ENCODE results near the gene RXRA.

The RXRA gene

GRCh38 chr9:134485653-134486052 lies 159.4 kb downstream of the RXRA start:
- ChIA-PET POLR2A (no interaction called here), CTCF (no interaction called here)
- DNase-seq (ENCODE audit: extremely low spot score) = no peak
- TF ChIP-seq FOXA1 (IDR thresholded peaks at IDR 0.05) (no peak), NFRKB (IDR thresholded peaks at IDR 0.05) (no peak), PKNOX1 (IDR thresholded peaks at IDR 0.05) (no peak), LEF1 (IDR thresholded peaks at IDR 0.05; ENCODE audit: borderline replicate concordance) (no peak)

GRCh38 chr9:134486143-134486591 lies 159.9 kb downstream of the RXRA start:
- DNase-seq (ENCODE audit: extremely low spot score) = no peak
- ChIA-PET POLR2A (no interaction called here), CTCF (no interaction called here)
- TF ChIP-seq FOXA1 (IDR thresholded peaks at IDR 0.05) = no peak
- TF ChIP-seq NFRKB (IDR thresholded peaks at IDR 0.05) = no peak
- no peak for TF ChIP-seq FOXM1 (IDR thresholded peaks at IDR 0.05; ENCODE audit: borderline replicate concordance)
- no peak for TF ChIP-seq SUZ12 (IDR thresholded peaks at IDR 0.05)
- TF ChIP-seq BHLHE40 (IDR thresholded peaks at IDR 0.05; ENCODE audit: borderline replicate concordance) = no peak
- no peak for TF ChIP-seq ARNT (IDR thresholded peaks at IDR 0.05)

DNA sequence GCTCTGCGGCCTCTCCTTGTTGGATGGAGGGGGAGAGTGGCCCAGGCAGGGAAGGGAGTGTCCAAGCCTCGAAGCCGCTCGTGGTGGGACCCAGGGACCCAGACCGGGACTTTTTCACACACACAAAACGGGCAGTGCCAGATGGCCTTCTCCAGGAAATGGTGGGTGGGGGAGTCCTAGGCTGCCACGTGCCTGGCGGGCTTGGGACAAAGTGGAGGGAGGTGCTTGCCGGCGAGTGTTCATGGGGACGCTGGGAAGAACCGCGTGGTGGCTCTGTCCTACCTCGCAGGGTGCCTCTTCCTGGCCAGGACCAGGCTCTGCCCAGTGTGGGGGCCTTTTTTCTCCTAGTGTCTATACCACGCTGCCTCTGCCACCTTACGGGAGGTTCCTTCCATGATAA lies 160.3 kb downstream of the RXRA start:
- TF ChIP-seq FOXM1 (IDR thresholded peaks at IDR 0.05; ENCODE audit: borderline replicate concordance) (no peak), FOXK2 (IDR thresholded peaks at IDR 0.05) (no peak), HDGF (IDR thresholded peaks at IDR 0.05; ENCODE audit: borderline replicate concordance) (no peak), LEF1 (IDR thresholded peaks at IDR 0.05; ENCODE audit: borderline replicate concordance) (no peak), SP1 (IDR thresholded peaks at IDR 0.05) (no peak), PKNOX1 (IDR thresholded peaks at IDR 0.05) (no peak)
- CTCF ChIA-PET = no interaction called here
- DNase-seq (ENCODE audit: extremely low spot score) = no peak
- POLR2A ChIA-PET = no interaction called here
